GM12873 (cell line): ENCODE results near the gene CST7.

Source experiments
- TF ChIP-seq, protein P1 (sequence below): IDR thresholded peaks from 2 replicates; pipeline ENCODE4 v1.5.1; 2012; ENCODE audit warnings: low read depth, mild to moderate bottlenecking, moderate library complexity, low read length, control low read depth; ENCODE audit not compliant: insufficient read depth; ENCODE audit errors: missing control alignments

CST7 gene

DNA sequence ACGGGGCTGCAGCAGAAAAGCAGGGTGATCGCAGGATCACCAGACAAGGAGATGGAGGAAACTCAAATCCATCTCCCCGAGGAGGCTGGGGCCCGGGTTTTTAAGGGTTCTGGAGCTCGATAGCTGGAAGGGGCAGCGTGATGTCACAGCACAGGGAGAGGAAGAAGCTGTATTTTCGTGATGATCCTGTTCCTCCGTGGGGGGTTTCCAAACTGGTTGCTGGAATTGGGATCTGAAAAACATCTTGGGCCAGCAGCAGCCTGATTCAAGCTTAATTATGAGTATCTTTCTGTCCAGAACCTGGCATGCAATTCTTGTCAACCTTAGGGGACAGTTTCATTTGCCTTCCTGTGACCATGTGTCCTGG, 4.1 kb downstream of the CST7 start:
- TF ChIP-seq, protein P1, sequence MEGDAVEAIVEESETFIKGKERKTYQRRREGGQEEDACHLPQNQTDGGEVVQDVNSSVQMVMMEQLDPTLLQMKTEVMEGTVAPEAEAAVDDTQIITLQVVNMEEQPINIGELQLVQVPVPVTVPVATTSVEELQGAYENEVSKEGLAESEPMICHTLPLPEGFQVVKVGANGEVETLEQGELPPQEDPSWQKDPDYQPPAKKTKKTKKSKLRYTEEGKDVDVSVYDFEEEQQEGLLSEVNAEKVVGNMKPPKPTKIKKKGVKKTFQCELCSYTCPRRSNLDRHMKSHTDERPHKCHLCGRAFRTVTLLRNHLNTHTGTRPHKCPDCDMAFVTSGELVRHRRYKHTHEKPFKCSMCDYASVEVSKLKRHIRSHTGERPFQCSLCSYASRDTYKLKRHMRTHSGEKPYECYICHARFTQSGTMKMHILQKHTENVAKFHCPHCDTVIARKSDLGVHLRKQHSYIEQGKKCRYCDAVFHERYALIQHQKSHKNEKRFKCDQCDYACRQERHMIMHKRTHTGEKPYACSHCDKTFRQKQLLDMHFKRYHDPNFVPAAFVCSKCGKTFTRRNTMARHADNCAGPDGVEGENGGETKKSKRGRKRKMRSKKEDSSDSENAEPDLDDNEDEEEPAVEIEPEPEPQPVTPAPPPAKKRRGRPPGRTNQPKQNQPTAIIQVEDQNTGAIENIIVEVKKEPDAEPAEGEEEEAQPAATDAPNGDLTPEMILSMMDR = no peak

DNA sequence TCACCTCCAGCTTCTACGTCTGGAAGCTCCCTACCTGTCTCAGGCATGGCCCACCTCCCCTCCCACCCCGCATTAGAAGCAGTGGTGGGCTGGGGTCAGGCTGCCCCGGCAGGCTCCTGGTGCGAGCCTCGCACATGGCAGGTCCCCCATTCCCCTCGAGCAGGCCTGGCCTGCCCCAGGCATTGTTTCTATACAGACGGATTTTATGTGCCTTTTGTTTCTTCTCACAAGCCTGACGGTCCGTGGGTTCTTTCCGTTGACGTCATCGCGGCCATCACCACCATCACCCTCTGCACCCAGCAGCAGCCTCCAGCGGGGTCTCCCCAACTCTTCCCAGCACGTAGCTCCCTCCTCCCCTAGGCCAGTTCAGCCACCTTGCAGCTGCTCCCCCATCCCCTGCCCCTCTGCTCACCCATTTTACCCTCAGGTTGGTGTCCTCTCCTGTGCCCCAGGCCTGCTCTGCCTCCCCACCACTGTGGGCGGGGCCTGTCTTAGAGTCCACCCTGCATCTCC, 4.6 kb downstream of the CST7 start:
- TF ChIP-seq, protein P1 = no peak

DNA sequence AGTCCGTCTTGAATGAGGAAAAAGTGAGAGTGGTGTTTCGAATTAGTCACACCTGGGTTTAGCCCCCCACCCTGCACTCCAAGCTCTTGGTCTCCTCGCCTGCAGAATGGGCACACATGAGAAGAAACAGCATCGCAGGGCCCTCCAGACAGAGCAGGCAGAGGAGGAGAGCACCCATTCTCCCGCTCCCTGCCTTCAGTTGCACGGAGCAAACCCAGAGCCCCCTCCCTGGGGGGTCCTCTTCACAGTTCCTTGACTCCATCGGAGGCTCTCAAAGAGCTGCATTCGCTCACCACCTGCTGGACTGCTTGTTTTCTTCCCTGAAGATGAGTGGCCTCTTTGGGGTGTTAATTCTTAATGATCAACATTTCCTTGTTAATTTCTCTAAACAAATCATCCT, 5.1 kb downstream of the CST7 start:
- TF ChIP-seq, protein P1 = no peak

DNA sequence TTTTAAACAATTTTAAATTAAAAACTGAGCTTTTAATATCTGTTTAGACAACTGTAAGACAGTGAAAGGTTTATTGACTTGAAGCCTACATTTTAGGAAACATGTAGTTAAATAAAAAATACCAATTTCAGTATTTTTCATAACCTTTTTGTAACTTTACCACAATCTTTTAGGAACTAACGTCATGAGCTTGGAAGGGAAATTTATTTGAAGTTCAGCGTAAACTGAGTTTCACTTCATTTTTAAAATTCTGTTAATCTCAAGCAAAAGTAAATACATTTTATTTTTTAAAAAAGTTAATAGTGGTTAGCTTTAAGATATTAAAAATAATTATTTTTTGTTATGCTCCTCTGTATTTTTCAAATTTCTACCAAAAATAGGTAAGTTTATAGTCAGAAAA, 5.5 kb downstream of the CST7 start:
- TF ChIP-seq, protein P1 = no peak

DNA sequence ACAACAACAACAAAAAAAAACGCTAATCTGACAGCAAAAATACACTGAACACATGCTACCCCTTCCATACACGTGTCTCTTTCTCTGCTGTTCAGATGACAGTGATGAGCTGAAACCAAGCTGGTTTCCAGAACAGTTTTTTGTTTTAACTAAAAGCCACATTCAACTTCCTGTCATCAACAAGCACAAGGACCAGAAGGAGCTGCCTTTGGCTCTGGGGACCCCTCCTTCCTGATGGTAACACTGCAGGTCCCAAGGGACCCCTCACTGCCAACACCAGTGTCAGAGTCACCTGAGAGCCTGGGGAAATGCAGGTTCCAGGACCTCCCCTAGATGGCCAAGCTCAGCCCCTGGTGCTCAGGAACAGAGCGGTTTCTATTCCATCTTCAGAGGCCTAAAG, 6.0 kb downstream of the CST7 start:
- TF ChIP-seq, protein P1 = no peak

DNA sequence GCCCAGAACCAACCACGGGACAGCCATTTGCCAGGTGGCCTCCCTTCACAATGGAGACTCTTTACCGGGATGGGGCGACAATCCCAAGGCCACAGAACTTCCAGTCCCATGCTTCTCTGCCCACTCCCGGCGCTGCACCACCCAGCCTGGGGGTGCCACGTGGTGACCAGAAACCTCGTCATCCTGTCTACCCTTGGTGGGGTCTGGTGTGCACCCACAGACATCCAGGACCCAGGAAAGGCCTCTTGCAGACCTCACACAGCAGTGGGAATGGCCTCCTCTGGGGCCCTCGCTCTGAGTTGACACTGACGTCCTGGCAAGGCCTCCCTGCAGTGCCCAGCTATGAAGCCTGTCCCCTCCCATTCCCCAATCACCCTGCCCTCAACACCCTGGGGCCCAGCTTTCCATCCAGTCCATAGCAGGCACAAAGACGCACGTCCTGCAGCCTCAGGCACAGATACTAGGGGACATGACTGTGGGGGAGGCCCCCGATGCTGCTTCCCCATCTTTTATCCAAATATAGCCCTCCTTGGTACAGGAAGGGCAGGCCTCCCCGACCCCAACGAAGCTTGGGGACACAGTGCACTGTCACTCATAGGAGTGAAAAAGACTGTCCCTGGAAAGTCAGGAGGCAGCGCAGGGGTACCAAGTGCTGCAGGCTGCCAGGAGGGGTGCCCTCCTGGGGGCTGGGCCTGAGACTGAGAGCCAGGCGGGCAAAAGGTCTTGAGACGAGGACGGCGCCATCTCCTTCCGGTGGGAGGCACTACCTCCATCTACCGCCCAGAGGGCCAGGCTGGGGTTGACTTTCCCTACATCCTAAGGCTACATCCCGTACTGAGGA, 7.2 kb downstream of the CST7 start:
- TF ChIP-seq, protein P1 = no peak

DNA sequence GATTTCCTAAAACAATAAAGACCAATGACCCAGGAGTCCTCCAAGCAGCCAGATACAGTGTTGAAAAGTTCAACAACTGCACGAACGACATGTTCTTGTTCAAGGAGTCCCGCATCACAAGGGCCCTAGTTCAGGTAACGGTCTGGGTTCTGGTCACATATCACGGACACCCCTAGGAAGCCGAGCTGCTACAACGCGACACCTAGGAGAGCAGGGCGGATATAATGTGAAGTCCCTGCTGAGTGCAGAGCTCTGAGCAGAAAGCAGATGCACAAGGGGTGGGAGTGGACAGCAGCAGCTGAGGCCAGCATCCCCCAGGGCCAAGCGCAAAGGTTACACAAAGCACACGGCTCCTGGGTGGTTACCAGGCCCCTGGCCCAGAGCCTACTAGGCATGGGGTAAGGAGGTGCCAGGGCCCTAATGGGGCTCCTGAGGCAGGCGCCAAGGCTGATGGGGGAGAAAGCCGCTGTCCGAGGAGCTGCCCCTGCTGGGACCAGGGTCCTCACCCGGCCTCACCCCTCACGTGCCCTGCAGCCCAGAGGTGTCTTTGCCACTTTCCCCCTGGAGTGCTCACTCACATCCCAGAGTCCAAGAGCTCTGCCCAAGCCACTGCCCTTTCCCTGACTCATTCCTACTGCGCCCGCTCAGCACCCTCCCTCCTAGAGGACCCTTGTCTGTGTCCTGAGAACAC, 8.4 kb downstream of the CST7 start:
- TF ChIP-seq, protein P1 = no peak
